PC-3 (cell line): ENCODE results near the gene RGS7. TPM values are rescaled to one million over a fixed set of nuclear protein-coding genes. Genes with fewer than 3 reads are reported as not detected.

Source experiments
- ATAC-seq: fragments of 200-7000 bp; cut with Tn5 transposase; 2 replicates; pipeline ENCODE4 v1.9.1; 2020; ENCODE audit warnings: mild to moderate bottlenecking, moderate library complexity
- BruUV-seq: library from RNA; stranded (reverse); fragments of 400-500 nt; replicated peaks from 2 replicates; lab custom pipeline; 2021; lab: Mats Ljungman, UMichigan
- CTCF ChIA-PET: fragments of 300-600 bp; sonication (Branson Sonifier 250); formaldehyde crosslinking; loops from one replicate; lab custom pipeline; 2022; ENCODE audit warnings: antibody characterized with exemption; lab: Charles Lee
- POLR2A ChIA-PET: fragments of 300-600 bp; sonication (Branson Sonifier 250); formaldehyde crosslinking; loops from one replicate; lab custom pipeline; 2022; ENCODE audit warnings: antibody characterized with exemption; ENCODE audit not compliant: unreplicated experiment; lab: Charles Lee
- DNase-seq: peaks from one replicate; pipeline ENCODE4 v3.0.0-alpha.2; 2015
- H2AFZ ChIP-seq: fragments of 300-600 bp; sonication (generic); 2 replicates; pipeline ENCODE4 v1.6.0; 2016; ENCODE audit warnings: antibody characterized with exemption, low read length
- H3F3A ChIP-seq: fragments of 300-600 bp; sonication (generic); one replicate; pipeline ENCODE4 v1.6.0; 2017; ENCODE audit warnings: antibody characterized with exemption, low read length, control low read depth, mild to moderate bottlenecking; ENCODE audit not compliant: unreplicated experiment
- H3K27ac ChIP-seq: fragments of 300-600 bp; sonication (generic); 2 replicates; pipeline ENCODE4 v1.5.1; 2016; ENCODE audit warnings: mild to moderate bottlenecking, low read length
- H3K27me3 ChIP-seq: fragments of 300-600 bp; sonication (generic); 2 replicates; pipeline ENCODE4 v1.6.1; 2016; ENCODE audit warnings: low read length, mixed read lengths
- H3K36me3 ChIP-seq: fragments of 300-600 bp; sonication (generic); 2 replicates; pipeline ENCODE4 v1.6.1; 2016; ENCODE audit warnings: low read depth, mixed run types, low read length, mixed read lengths
- H3K4me1 ChIP-seq: fragments of 300-600 bp; sonication (generic); 2 replicates; pipeline ENCODE4 v1.5.1; 2016; ENCODE audit warnings: low read length; ENCODE audit not compliant: insufficient read depth
- H3K4me2 ChIP-seq: fragments of 300-600 bp; sonication (generic); 2 replicates; pipeline ENCODE4 v1.6.0; 2016; ENCODE audit warnings: low read length
- H3K4me3 ChIP-seq: fragments of 300-600 bp; sonication (generic); 2 replicates; pipeline ENCODE4 v1.5.1; 2016; ENCODE audit warnings: mild to moderate bottlenecking, low read length, mixed read lengths
- H3K79me2 ChIP-seq: fragments of 300-600 bp; sonication (generic); 2 replicates; pipeline ENCODE4 v1.6.1; 2017; ENCODE audit warnings: low read length, mixed read lengths
- H3K9ac ChIP-seq: fragments of 300-600 bp; sonication (generic); 2 replicates; pipeline ENCODE4 v1.6.0; 2016; ENCODE audit warnings: mild to moderate bottlenecking, low read length
- H3K9me2 ChIP-seq: fragments of 300-600 bp; sonication (generic); replicated peaks from 2 replicates; pipeline ENCODE4 v1.6.1; 2016; ENCODE audit warnings: mixed run types, low read length, mixed read lengths
- H3K9me3 ChIP-seq: fragments of 300-600 bp; sonication (generic); 2 replicates; pipeline ENCODE4 v1.6.1; 2016; ENCODE audit warnings: low read length, mixed read lengths
- H4K20me1 ChIP-seq: fragments of 300-600 bp; sonication (generic); 2 replicates; pipeline ENCODE4 v1.6.1; 2016; ENCODE audit warnings: low read length, mixed read lengths
- EZH2 ChIP-seq: fragments of 300-600 bp; sonication (generic); IDR thresholded peaks from one replicate; pipeline ENCODE4 v1.6.1; 2017; ENCODE audit warnings: antibody characterized with exemption, mild to moderate bottlenecking, low read length; ENCODE audit not compliant: unreplicated experiment
- EZH2phosphoT487 ChIP-seq: fragments of 300-600 bp; sonication (generic); IDR thresholded peaks from 2 replicates; pipeline ENCODE4 v1.6.1; 2018; ENCODE audit warnings: mild to moderate bottlenecking, antibody characterized with exemption, low read length, borderline replicate concordance
- intact Hi-C: fragments of 100-400 bp; cut with micrococcal nuclease; formaldehyde crosslinking; loops from 2 replicates; pipeline ENCODE4 v1.9.0; 2023
- total RNA-seq: library from RNA; depleted of rRNA; stranded (reverse); fragments of >200 nt; gene quantifications from 2 replicates; pipeline ENCODE4 v1.2.3, GENCODE V29; 2014
- TF ChIP-seq, protein P1 (sequence below): fragments of 300-600 bp; sonication (generic); conservative IDR thresholded peaks from 2 replicates; pipeline ENCODE4 v1.5.1; 2017; ENCODE audit warnings: antibody characterized with exemption, low read depth, mild to moderate bottlenecking, low read length

The RGS7 gene
- total RNA-seq, 1 experiment from 2014 or later: 0.15 TPM

DNA sequence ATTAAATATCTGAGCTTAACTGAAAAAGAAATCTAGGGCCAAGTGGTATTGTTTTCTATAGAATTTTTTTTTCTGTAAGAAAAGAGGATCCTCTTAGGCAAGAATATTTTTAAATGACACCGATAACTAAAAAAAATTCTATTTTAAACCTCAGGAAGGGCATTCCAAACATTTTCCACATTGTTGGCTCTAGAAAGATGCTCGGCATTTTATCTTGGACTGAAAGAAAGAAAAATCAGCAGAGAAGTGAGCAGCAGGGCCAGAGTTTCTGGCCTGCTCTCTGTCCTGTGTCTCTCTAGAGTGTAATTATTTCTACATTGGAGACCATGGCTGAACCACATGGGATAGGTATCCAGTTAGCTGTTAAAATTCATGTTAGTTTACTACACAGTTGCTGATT, 552.5 kb downstream of the RGS7 start:
- ATAC-seq (no peak), DNase-seq (no peak)
- H3K4me1 ChIP-seq: peaks cover 51% of the 10 kb centered on the region
- peaks cover 7% of the 10 kb centered on the region for H3F3A ChIP-seq
- no peaks in the 10 kb centered on the region for H3K9me3 ChIP-seq
- no peaks in the 10 kb centered on the region for H3K9me2 ChIP-seq
- H3K4me3 ChIP-seq: no peak overlapping the region
- no peak overlapping the region for H3K4me2 ChIP-seq
- TF ChIP-seq, protein P1, sequence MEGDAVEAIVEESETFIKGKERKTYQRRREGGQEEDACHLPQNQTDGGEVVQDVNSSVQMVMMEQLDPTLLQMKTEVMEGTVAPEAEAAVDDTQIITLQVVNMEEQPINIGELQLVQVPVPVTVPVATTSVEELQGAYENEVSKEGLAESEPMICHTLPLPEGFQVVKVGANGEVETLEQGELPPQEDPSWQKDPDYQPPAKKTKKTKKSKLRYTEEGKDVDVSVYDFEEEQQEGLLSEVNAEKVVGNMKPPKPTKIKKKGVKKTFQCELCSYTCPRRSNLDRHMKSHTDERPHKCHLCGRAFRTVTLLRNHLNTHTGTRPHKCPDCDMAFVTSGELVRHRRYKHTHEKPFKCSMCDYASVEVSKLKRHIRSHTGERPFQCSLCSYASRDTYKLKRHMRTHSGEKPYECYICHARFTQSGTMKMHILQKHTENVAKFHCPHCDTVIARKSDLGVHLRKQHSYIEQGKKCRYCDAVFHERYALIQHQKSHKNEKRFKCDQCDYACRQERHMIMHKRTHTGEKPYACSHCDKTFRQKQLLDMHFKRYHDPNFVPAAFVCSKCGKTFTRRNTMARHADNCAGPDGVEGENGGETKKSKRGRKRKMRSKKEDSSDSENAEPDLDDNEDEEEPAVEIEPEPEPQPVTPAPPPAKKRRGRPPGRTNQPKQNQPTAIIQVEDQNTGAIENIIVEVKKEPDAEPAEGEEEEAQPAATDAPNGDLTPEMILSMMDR: no peak
- TF ChIP-seq EZH2 (no peak), EZH2phosphoT487 (no peak)
- H3K27me3 ChIP-seq: no peaks in the 10 kb centered on the region
- H4K20me1 ChIP-seq: no peaks in the 10 kb centered on the region
- no peak overlapping the region for H3K27ac ChIP-seq
- H3K36me3 ChIP-seq: no peaks in the 10 kb centered on the region
- no peaks in the 10 kb centered on the region for H3K79me2 ChIP-seq
- no peak overlapping the region for H2AFZ ChIP-seq
- ChIA-PET CTCF (no interaction called here), POLR2A (no interaction called here)
- intact Hi-C loops: no loop called here
- H3K9ac ChIP-seq: no peak overlapping the region
- no TSS peak for BruUV-seq

DNA sequence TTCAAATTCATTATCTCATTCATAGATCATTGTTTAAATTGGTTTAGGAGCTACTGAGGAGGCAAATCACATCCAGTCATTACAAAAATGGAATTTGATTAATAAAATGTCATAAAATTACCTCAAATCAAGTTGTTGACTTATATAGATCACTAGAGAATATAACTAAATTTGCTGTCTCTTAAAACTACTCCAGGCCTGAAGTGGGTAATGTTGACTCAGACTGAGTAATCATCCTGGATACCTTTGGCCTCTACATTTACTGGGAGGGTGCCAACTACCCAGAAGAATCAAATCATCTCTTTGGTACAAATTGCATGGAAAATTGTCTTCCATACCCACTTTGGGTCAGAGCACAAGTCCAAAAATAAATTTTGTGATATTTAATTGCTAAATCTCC, 553.9 kb downstream of the RGS7 start:
- no TSS peak for BruUV-seq
- ATAC-seq (peak; percentile 87), DNase-seq (peak; percentile 96)
- ChIA-PET CTCF (no interaction called here), POLR2A (no interaction called here)
- H3K9me3 ChIP-seq: no peaks in the 10 kb centered on the region
- H3K27me3 ChIP-seq: no peaks in the 10 kb centered on the region
- no peaks in the 10 kb centered on the region for H3K79me2 ChIP-seq
- H3K9ac ChIP-seq: peak overlapping the region; percentile 57
- peaks cover 7% of the 10 kb centered on the region for H3F3A ChIP-seq
- TF ChIP-seq EZH2 (no peak), EZH2phosphoT487 (no peak)
- H2AFZ ChIP-seq: no peak overlapping the region
- H3K36me3 ChIP-seq: no peaks in the 10 kb centered on the region
- peak overlapping the region; percentile 48 for H3K4me3 ChIP-seq
- no peaks in the 10 kb centered on the region for H4K20me1 ChIP-seq
- no peaks in the 10 kb centered on the region for H3K9me2 ChIP-seq
- intact Hi-C loops: loop anchor here (2.0 kb wide), 2 partner anchors 20 to 38 kb away; no protein-coding TSS in a partner anchor
- peaks cover 53% of the 10 kb centered on the region for H3K4me1 ChIP-seq
- H3K27ac ChIP-seq: peak overlapping the region; percentile 91
- H3K4me2 ChIP-seq: peak overlapping the region; percentile 76

DNA sequence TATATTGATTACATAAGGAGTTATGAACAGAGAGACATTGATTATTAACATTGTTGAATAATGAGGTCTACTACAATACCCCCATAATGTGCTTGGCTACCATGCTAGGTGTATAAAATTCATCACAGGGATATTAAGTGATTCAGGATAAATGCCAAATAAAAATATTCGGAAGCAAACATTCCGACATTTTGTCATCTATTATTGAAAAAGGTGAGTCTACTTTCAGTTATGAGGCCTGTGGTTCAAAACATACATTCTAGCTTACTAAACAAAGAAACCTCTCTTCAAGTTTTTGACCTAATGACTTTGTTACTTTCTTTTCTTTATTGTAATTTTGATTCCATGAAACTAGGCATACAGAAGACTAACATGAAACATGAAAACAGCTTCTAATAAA, 554.7 kb downstream of the RGS7 start:
- ChIA-PET POLR2A (interaction anchor here (0.5 kb wide), 1 partner anchor 1160 kb away, joined by 5 read pairs; no protein-coding TSS in a partner anchor), CTCF (no interaction called here)
- Histone ChIP-seq H4K20me1 (no peaks in the 10 kb centered on the region), H3K4me2 (peak overlapping the region; percentile 76), H2AFZ (peak overlapping the region; percentile 18), H3K4me3 (peak overlapping the region; percentile 48), H3K27me3 (no peaks in the 10 kb centered on the region), H3K79me2 (no peaks in the 10 kb centered on the region), H3K9me3 (no peaks in the 10 kb centered on the region), H3K9ac (peak overlapping the region; percentile 57), H3K9me2 (no peaks in the 10 kb centered on the region), H3K4me1 (peaks cover 62% of the 10 kb centered on the region), H3F3A (peaks cover 7% of the 10 kb centered on the region), H3K27ac (peak overlapping the region; percentile 91), H3K36me3 (no peaks in the 10 kb centered on the region)
- ATAC-seq (peak; percentile 41), DNase-seq (peak; percentile 93)
- intact Hi-C loops: loop anchor here (2.0 kb wide), 2 partner anchors 19 to 37 kb away; no protein-coding TSS in a partner anchor
- TF ChIP-seq, protein P1: no peak
- TF ChIP-seq EZH2 (no peak), EZH2phosphoT487 (no peak)
- BruUV-seq: no TSS peak
